ENCODE data around the gene C13orf42. TPM values are rescaled to one million over a fixed set of nuclear protein-coding genes. Genes with fewer than 3 reads are reported as not detected.

C13orf42 gene
- total RNA-seq, 6 experiments from 2014 or later = not detected

GRCh38 chr13:51063909-51064308 lies 47.2 kb downstream of the C13orf42 start:
- no peak for DNase-seq
- TF ChIP-seq, protein P1, sequence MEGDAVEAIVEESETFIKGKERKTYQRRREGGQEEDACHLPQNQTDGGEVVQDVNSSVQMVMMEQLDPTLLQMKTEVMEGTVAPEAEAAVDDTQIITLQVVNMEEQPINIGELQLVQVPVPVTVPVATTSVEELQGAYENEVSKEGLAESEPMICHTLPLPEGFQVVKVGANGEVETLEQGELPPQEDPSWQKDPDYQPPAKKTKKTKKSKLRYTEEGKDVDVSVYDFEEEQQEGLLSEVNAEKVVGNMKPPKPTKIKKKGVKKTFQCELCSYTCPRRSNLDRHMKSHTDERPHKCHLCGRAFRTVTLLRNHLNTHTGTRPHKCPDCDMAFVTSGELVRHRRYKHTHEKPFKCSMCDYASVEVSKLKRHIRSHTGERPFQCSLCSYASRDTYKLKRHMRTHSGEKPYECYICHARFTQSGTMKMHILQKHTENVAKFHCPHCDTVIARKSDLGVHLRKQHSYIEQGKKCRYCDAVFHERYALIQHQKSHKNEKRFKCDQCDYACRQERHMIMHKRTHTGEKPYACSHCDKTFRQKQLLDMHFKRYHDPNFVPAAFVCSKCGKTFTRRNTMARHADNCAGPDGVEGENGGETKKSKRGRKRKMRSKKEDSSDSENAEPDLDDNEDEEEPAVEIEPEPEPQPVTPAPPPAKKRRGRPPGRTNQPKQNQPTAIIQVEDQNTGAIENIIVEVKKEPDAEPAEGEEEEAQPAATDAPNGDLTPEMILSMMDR (IDR thresholded peaks at IDR 0.05) = no peak
- no peak for TF ChIP-seq POLR2A (IDR thresholded peaks at IDR 0.05)
- H3K27ac ChIP-seq = no peak overlapping the region
- 77% methylated on average over 3 of the region's 3 CpGs for WGBS (ENCODE audit: insufficient coverage, low coverage, low lambda C conversion rate, missing lambda C conversion rate)
- intact Hi-C loops (cut with DNase I) = no loop called here
- H3K27me3 ChIP-seq = no peaks in the 10 kb centered on the region
- H3K36me3 ChIP-seq = no peaks in the 10 kb centered on the region
- H3K4me3 ChIP-seq = no peak overlapping the region
- no peaks in the 10 kb centered on the region for H3K9me3 ChIP-seq
- H3K4me1 ChIP-seq = no peaks in the 10 kb centered on the region
- ATAC-seq = peak in 3 of 4 donors; percentile 44 to 48 (median 45)

DNA sequence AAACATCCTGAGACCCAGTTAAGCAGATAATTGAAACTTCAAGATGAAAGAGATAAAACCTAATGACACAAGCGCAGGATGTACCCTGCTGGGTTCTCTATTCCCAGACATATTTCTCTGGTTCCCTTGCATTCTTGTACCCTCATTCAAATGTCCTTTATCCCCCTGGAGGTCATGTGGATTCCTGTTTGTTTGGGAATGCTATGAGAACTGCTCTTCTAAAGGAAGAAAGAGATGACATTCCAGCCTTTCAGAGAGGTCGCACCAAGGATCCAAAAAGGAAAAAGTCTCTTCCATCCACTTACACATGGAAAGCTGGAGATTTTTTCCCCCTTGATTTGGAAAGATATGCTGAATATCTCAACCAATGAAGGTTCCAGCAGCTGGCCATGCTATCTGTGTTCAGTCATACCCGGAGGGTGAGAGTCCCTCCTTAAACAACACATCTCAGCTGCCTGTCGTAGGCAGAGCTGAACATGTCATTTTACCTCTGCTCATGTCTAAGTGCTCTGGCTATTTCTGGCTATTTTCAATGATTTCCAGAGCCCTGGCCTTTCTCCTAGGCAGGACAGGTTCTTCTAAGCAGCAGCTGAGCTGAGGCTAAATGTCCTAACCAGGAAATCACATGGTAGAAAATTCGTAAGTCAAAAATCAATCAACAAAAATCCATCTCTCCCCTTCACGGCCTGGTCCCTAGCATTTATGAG lies 52.5 kb downstream of the C13orf42 start:
- H3K27ac ChIP-seq = no peak overlapping the region
- no peak for DNase-seq
- H3K4me1 ChIP-seq = no peaks in the 10 kb centered on the region
- no peaks in the 10 kb centered on the region for H3K36me3 ChIP-seq
- no peak overlapping the region for H3K4me3 ChIP-seq
- no peak for TF ChIP-seq POLR2A (IDR thresholded peaks at IDR 0.05)
- TF ChIP-seq, protein P1 (IDR thresholded peaks at IDR 0.05) = no peak
- WGBS (ENCODE audit: insufficient coverage, low coverage, low lambda C conversion rate, missing lambda C conversion rate) = 52% methylated on average over 5 of the region's 6 CpGs
- intact Hi-C loops (cut with DNase I) = no loop called here
- ATAC-seq = no peak
- H3K27me3 ChIP-seq = no peaks in the 10 kb centered on the region
- no peaks in the 10 kb centered on the region for H3K9me3 ChIP-seq

GRCh38 chr13:51057906-51058305 lies 53.2 kb downstream of the C13orf42 start:
- WGBS (ENCODE audit: insufficient coverage, low coverage, low lambda C conversion rate, missing lambda C conversion rate) = 69% methylated on average over 1 of the region's 1 CpG
- intact Hi-C loops (cut with DNase I) = no loop called here
- H3K4me1 ChIP-seq = no peaks in the 10 kb centered on the region
- no peaks in the 10 kb centered on the region for H3K9me3 ChIP-seq
- no peak overlapping the region for H3K27ac ChIP-seq
- no peaks in the 10 kb centered on the region for H3K36me3 ChIP-seq
- no peaks in the 10 kb centered on the region for H3K27me3 ChIP-seq
- DNase-seq (no peak), ATAC-seq (no peak)
- no peak overlapping the region for H3K4me3 ChIP-seq
- TF ChIP-seq, protein P1 (IDR thresholded peaks at IDR 0.05) = no peak
- no peak for TF ChIP-seq POLR2A (IDR thresholded peaks at IDR 0.05)

- H3K36me3 ChIP-seq = no peaks in the 10 kb centered on the region
- intact Hi-C loops (cut with DNase I) = no loop called here
- H3K4me3 ChIP-seq = no peak overlapping the region
- DNase-seq (no peak), ATAC-seq (no peak)
- H3K9me3 ChIP-seq = no peaks in the 10 kb centered on the region
- H3K27me3 ChIP-seq = no peaks in the 10 kb centered on the region
- no peak overlapping the region for H3K27ac ChIP-seq
- TF ChIP-seq, protein P1 (IDR thresholded peaks at IDR 0.05) = no peak
- TF ChIP-seq POLR2A (IDR thresholded peaks at IDR 0.05) = no peak
- no peaks in the 10 kb centered on the region for H3K4me1 ChIP-seq
These were observed 54.1 kb downstream of the C13orf42 start for GRCh38 chr13:51057001-51057400.

Data from right lobe of liver (tissue), 6 donors.